Neural progenitor cell (in vitro differentiated cells): ENCODE measurements around the gene TIMP3. TPM values are rescaled to one million over a fixed set of nuclear protein-coding genes. Genes with fewer than 3 reads are reported as not detected.

ENCODE experiments used
- DNase-seq: peaks from one replicate; pipeline ENCODE4 v3.0.0-alpha.2; 2016; ENCODE audit warnings: low spot score
- H2AFZ ChIP-seq: fragments of 200-600 bp; sonication (generic); replicated peaks from 2 replicates; pipeline ENCODE4 v1.6.1; 2016; ENCODE audit warnings: antibody characterized with exemption
- H3F3A ChIP-seq: fragments of 200-600 bp; sonication (generic); 2 replicates; pipeline ENCODE4 v1.6.1; 2016; ENCODE audit warnings: antibody characterized with exemption, low read depth
- H3K27ac ChIP-seq: fragments of 200-600 bp; sonication (generic); 2 replicates; pipeline ENCODE4 v1.5.1; 2016; ENCODE audit warnings: mild to moderate bottlenecking
- H3K27me3 ChIP-seq: fragments of 200-600 bp; sonication (generic); 2 replicates; pipeline ENCODE4 v1.6.1; 2016; ENCODE audit warnings: mild to moderate bottlenecking, moderate library complexity
- H3K36me3 ChIP-seq: fragments of 200-600 bp; sonication (generic); 2 replicates; pipeline ENCODE4 v1.5.1; 2016
- H3K4me1 ChIP-seq: fragments of 200-600 bp; sonication (generic); 2 replicates; pipeline ENCODE4 v1.6.1; 2016; ENCODE audit warnings: mixed run types
- H3K4me2 ChIP-seq: fragments of 200-600 bp; sonication (generic); 2 replicates; pipeline ENCODE4 v1.6.1; 2016
- H3K4me3 ChIP-seq: fragments of 200-600 bp; sonication (generic); 2 replicates; pipeline ENCODE4 v1.5.1; 2016
- H3K79me2 ChIP-seq: fragments of 200-600 bp; sonication (generic); 2 replicates; pipeline ENCODE4 v1.6.1; 2016; ENCODE audit warnings: low read depth
- H3K9ac ChIP-seq: fragments of 200-600 bp; sonication (generic); 2 replicates; pipeline ENCODE4 v1.6.1; 2016
- H3K9me3 ChIP-seq: fragments of 200-600 bp; sonication (generic); 2 replicates; pipeline ENCODE4 v1.5.1; 2016; ENCODE audit warnings: low read depth
- H4K20me1 ChIP-seq: fragments of 200-600 bp; sonication (generic); 2 replicates; pipeline ENCODE4 v1.6.1; 2016; ENCODE audit warnings: low read depth
- H3K27ac Mint-ChIP-seq: 3 replicates; pipeline ENCODE4 v1.8.0; 2021; ENCODE audit warnings: mixed read lengths
- H3K27me3 Mint-ChIP-seq: 2 replicates; pipeline ENCODE4 v1.8.0; 2022; ENCODE audit warnings: low read depth, mild to moderate bottlenecking, inconsistent platforms, moderate library complexity, mixed read lengths; ENCODE audit not compliant: insufficient read depth
- H3K36me3 Mint-ChIP-seq: 3 replicates; pipeline ENCODE4 v1.8.0; 2021; ENCODE audit warnings: mixed read lengths
- H3K4me1 Mint-ChIP-seq: 3 replicates; pipeline ENCODE4 v1.8.0; 2021; ENCODE audit warnings: mixed read lengths
- H3K4me3 Mint-ChIP-seq: 3 replicates; pipeline ENCODE4 v1.8.0; 2021; ENCODE audit warnings: mild to moderate bottlenecking, moderate library complexity, mixed read lengths
- H3K9me3 Mint-ChIP-seq: 3 replicates; pipeline ENCODE4 v1.8.0; 2020; ENCODE audit warnings: mixed read lengths
- EZH2 ChIP-seq: fragments of 200-600 bp; sonication (generic); IDR thresholded peaks from 2 replicates; pipeline ENCODE4 v1.6.1; 2017; ENCODE audit warnings: antibody characterized with exemption, mild to moderate bottlenecking, moderate library complexity
- EZH2phosphoT487 ChIP-seq: fragments of 200-600 bp; sonication (generic); IDR thresholded peaks from 2 replicates; pipeline ENCODE4 v1.6.1; 2017; ENCODE audit warnings: antibody characterized with exemption
- total RNA-seq: library from RNA; depleted of rRNA; stranded (reverse); fragments of >200 nt; gene quantifications from 2 replicates; pipeline ENCODE4 v1.2.3, GENCODE V29; 2015; ENCODE audit warnings: low replicate concordance
- TF ChIP-seq, protein P1 (sequence below): fragments of 200-600 bp; sonication (generic); IDR thresholded peaks from 2 replicates; pipeline ENCODE4 v1.5.1; 2017; ENCODE audit warnings: antibody characterized with exemption, mild to moderate bottlenecking

Gene TIMP3
- total RNA-seq, 1 donor from 2014 or later: 6.3 TPM

DNA sequence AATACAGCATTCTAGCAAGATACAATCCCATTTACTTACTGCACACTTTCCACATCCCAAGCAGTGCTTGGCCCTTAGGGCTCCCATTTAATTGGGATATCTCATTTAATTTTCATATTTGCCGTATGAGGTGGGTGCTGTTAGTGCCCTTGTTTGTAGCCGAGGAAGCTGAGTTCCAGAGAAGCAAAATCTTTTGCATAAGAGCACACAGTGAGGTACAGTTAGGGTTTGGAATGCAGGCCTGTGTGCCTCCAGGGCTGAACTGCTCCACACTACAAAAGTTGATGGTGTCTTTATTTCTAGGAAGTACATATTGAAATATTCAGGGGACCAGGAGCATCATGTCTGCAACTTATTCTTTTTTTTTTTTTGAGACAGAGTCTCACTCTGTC lies 15.5 kb upstream of the TIMP3 start:
- no peaks in the 10 kb centered on the region for H3K9me3 Mint-ChIP-seq
- Histone ChIP-seq H3K4me3 (no peak overlapping the region), H3K27me3 (no peaks in the 10 kb centered on the region), H3F3A (no peaks in the 10 kb centered on the region), H3K27ac (no peak overlapping the region), H3K9me3 (no peaks in the 10 kb centered on the region), H3K4me1 (no peaks in the 10 kb centered on the region), H3K4me2 (no peak overlapping the region), H3K79me2 (no peaks in the 10 kb centered on the region), H3K9ac (no peak overlapping the region), H3K36me3 (no peaks in the 10 kb centered on the region), H4K20me1 (no peaks in the 10 kb centered on the region), H2AFZ (no peak overlapping the region)
- H3K4me3 Mint-ChIP-seq: no peak overlapping the region
- H3K27ac Mint-ChIP-seq: no peak overlapping the region
- H3K27me3 Mint-ChIP-seq: peaks cover 5% of the 10 kb centered on the region
- TF ChIP-seq EZH2 (no peak), EZH2phosphoT487 (no peak)
- TF ChIP-seq, protein P1, sequence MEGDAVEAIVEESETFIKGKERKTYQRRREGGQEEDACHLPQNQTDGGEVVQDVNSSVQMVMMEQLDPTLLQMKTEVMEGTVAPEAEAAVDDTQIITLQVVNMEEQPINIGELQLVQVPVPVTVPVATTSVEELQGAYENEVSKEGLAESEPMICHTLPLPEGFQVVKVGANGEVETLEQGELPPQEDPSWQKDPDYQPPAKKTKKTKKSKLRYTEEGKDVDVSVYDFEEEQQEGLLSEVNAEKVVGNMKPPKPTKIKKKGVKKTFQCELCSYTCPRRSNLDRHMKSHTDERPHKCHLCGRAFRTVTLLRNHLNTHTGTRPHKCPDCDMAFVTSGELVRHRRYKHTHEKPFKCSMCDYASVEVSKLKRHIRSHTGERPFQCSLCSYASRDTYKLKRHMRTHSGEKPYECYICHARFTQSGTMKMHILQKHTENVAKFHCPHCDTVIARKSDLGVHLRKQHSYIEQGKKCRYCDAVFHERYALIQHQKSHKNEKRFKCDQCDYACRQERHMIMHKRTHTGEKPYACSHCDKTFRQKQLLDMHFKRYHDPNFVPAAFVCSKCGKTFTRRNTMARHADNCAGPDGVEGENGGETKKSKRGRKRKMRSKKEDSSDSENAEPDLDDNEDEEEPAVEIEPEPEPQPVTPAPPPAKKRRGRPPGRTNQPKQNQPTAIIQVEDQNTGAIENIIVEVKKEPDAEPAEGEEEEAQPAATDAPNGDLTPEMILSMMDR: no peak
- H3K4me1 Mint-ChIP-seq: no peaks in the 10 kb centered on the region
- H3K36me3 Mint-ChIP-seq: no peaks in the 10 kb centered on the region
- no peak for DNase-seq

DNA sequence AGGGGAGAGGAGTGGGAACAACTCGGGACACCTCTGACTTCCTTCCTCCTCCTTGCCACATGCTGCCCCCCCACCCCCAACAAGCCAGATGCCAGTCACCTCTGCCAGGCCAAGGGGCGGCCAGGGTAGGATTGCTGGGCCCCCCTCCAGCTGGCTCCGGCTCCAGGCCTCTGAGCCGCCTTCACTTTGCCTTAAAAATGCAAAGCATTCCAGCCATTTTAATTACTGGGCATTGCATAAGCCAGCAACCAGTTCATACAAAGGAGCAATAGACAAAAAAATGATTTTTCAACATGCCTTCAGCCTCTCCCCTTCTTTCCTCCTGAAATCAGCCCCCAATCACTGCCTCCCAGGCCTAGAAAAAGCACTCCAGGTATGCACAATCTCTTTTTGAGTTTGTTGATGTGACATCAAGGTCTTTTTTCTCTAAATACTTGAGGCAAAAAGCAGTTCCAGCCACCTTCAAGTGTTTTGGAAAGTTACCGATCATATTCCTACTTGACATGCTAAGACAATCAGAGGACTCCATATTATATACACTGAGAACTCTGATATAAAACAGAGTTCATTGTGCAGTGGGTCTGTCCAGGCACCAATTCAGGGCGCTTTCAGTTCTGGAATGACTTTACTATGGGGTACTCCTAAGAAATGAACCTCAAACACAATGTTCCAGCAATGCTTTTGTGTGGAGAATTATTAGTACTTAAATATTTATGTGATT lies 12.4 kb upstream of the TIMP3 start:
- no peaks in the 10 kb centered on the region for H3K9me3 Mint-ChIP-seq
- no peak for DNase-seq
- no peaks in the 10 kb centered on the region for H3K27me3 ChIP-seq
- no peak overlapping the region for H3K27ac ChIP-seq
- TF ChIP-seq EZH2: no peak
- no peak for TF ChIP-seq EZH2phosphoT487
- TF ChIP-seq, protein P1: no peak
- no peaks in the 10 kb centered on the region for H3K36me3 ChIP-seq
- H4K20me1 ChIP-seq: no peaks in the 10 kb centered on the region
- no peaks in the 10 kb centered on the region for H3K4me1 Mint-ChIP-seq
- H2AFZ ChIP-seq: no peak overlapping the region
- H3K9me3 ChIP-seq: no peaks in the 10 kb centered on the region
- H3K4me2 ChIP-seq: no peak overlapping the region
- H3K4me1 ChIP-seq: no peaks in the 10 kb centered on the region
- H3K36me3 Mint-ChIP-seq: no peaks in the 10 kb centered on the region
- no peak overlapping the region for H3K4me3 Mint-ChIP-seq
- no peaks in the 10 kb centered on the region for H3K79me2 ChIP-seq
- no peak overlapping the region for H3K27ac Mint-ChIP-seq
- H3F3A ChIP-seq: no peaks in the 10 kb centered on the region
- H3K4me3 ChIP-seq: no peak overlapping the region
- no peak overlapping the region for H3K9ac ChIP-seq
- H3K27me3 Mint-ChIP-seq: peaks cover 3% of the 10 kb centered on the region

DNA sequence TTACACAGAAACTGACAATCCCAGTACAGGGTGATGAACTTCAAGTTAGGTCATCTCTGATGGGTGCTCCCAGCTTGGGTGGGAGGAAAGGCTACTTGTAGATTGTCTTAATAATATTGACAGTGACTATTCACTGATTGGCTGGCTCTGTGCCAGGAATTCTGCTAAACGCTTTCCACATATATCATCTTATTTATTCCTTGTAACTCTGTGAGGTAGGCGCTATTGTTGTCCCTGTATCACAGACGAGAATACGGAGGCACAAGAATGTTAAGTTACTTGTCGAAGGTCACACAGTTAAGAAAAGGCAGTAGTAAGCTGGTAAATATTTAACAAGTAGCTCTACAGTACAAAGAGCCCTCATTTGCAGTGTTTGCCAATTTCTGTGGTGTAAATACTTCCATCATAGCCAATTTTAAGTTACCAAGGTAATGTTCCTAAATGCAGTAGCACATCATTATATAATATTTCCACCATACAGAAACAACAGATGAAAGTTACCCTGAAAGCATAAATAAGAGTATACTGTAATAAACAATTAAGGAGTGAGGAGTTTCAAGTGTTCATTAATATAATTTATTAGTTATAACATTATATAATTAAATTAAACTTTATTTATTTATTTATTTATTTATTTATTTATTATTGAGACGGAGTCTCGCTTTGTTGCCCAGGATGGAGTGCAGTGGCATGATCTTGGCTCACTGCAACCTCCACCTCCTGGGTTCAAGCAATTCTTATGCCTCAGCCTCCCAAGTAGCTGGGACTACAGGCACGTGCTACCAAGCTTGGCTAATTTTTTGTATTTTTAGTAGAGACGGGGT lies 11.5 kb upstream of the TIMP3 start:
- Histone ChIP-seq H3K79me2 (no peaks in the 10 kb centered on the region), H3K4me3 (no peak overlapping the region), H3K9ac (no peak overlapping the region), H3K4me2 (no peak overlapping the region), H3K27me3 (no peaks in the 10 kb centered on the region), H3K9me3 (no peaks in the 10 kb centered on the region), H3F3A (no peaks in the 10 kb centered on the region), H4K20me1 (no peaks in the 10 kb centered on the region), H2AFZ (no peak overlapping the region), H3K4me1 (peaks cover 4% of the 10 kb centered on the region), H3K36me3 (no peaks in the 10 kb centered on the region), H3K27ac (no peak overlapping the region)
- Mint-ChIP-seq H3K36me3 (no peaks in the 10 kb centered on the region), H3K9me3 (no peaks in the 10 kb centered on the region), H3K27me3 (no peaks in the 10 kb centered on the region), H3K27ac (no peak overlapping the region), H3K4me3 (no peak overlapping the region), H3K4me1 (peaks cover 6% of the 10 kb centered on the region)
- TF ChIP-seq EZH2phosphoT487 (no peak), EZH2 (no peak)
- TF ChIP-seq, protein P1: no peak
- DNase-seq: no peak
